WTC11 (cell line): ENCODE results near the gene GAB2. TPM values are rescaled to one million over a fixed set of nuclear protein-coding genes. Genes with fewer than 3 reads are reported as not detected.

Source experiments
- ATAC-seq: fragments of 200-7000 bp; cut with Tn5 transposase; 2 replicates; pipeline ENCODE4 v1.10.0; 2021; ENCODE audit warnings: mild to moderate bottlenecking, moderate library complexity
- CTCF ChIA-PET: fragments of 300-600 bp; sonication (Branson Sonifier 250); formaldehyde crosslinking; loops from one replicate; lab custom pipeline; 2021; ENCODE audit warnings: antibody characterized with exemption; lab: Charles Lee
- POLR2A ChIA-PET: fragments of 350-600 bp; sonication (Branson Sonifier 250); formaldehyde crosslinking; loops from one replicate; lab custom pipeline; 2021; ENCODE audit warnings: antibody characterized with exemption; lab: Charles Lee
- DNase-seq: peaks from one replicate; pipeline ENCODE4 v3.0.0; 2021; ENCODE audit warnings: low spot score
- H3K27ac Mint-ChIP-seq: 2 replicates; pipeline ENCODE4 v1.8.0; 2021; ENCODE audit warnings: mixed read lengths
- H3K27me3 Mint-ChIP-seq: 2 replicates; pipeline ENCODE4 v1.8.0; 2021; ENCODE audit warnings: low read depth, mild to moderate bottlenecking, moderate library complexity, mixed read lengths
- H3K36me3 Mint-ChIP-seq: 2 replicates; pipeline ENCODE4 v1.8.0; 2021; ENCODE audit warnings: mixed read lengths
- H3K4me1 Mint-ChIP-seq: 2 replicates; pipeline ENCODE4 v1.8.0; 2022; ENCODE audit warnings: mixed read lengths
- H3K4me3 Mint-ChIP-seq: 2 replicates; pipeline ENCODE4 v1.8.0; 2021; ENCODE audit warnings: mild to moderate bottlenecking, moderate library complexity, mixed read lengths
- H3K9me3 Mint-ChIP-seq: 2 replicates; pipeline ENCODE4 v1.8.0; 2021; ENCODE audit warnings: mixed read lengths
- ATF1 ChIP-seq: sonication (generic); formaldehyde crosslinking; IDR thresholded peaks from 2 replicates; pipeline ENCODE4 v1.8.1; 2023; ENCODE audit warnings: mild to moderate bottlenecking, moderate library complexity, missing genetic modification reagents
- CBFB ChIP-seq: sonication (generic); formaldehyde crosslinking; IDR thresholded peaks from 2 replicates; pipeline ENCODE4 v1.8.1; 2022; ENCODE audit warnings: mild to moderate bottlenecking, low read depth, missing genetic modification reagents
- CREB1 ChIP-seq: sonication (generic); formaldehyde crosslinking; IDR thresholded peaks from 2 replicates; pipeline ENCODE4 v1.8.0; 2023; ENCODE audit warnings: mild to moderate bottlenecking, missing genetic modification reagents
- ELF4 ChIP-seq: sonication (generic); formaldehyde crosslinking; IDR thresholded peaks from 2 replicates; pipeline ENCODE4 v1.8.1; 2022; ENCODE audit warnings: low read depth, mild to moderate bottlenecking, moderate library complexity, missing genetic modification reagents
- EMX1 ChIP-seq: fragments of 250-450 bp; sonication (Bioruptor Pico); IDR thresholded peaks from 2 replicates; pipeline ENCODE4 v1.8.0; 2021; ENCODE audit warnings: mild to moderate bottlenecking
- FOXP1 ChIP-seq: sonication (generic); formaldehyde crosslinking; IDR thresholded peaks from 2 replicates; pipeline ENCODE4 v1.8.0; 2022; ENCODE audit warnings: missing genetic modification reagents, mild to moderate bottlenecking, moderate library complexity, borderline replicate concordance
- MYBL2 ChIP-seq: sonication (generic); formaldehyde crosslinking; IDR thresholded peaks from 2 replicates; pipeline ENCODE4 v1.8.1; 2023; ENCODE audit warnings: mild to moderate bottlenecking, moderate library complexity, missing genetic modification reagents
- NFE2L1 ChIP-seq: sonication (generic); formaldehyde crosslinking; IDR thresholded peaks from 2 replicates; pipeline ENCODE4 v1.8.1; 2023; ENCODE audit warnings: missing genetic modification reagents
- NR2C2 ChIP-seq: sonication (generic); formaldehyde crosslinking; IDR thresholded peaks from 2 replicates; pipeline ENCODE4 v1.8.0; 2022; ENCODE audit warnings: mild to moderate bottlenecking, missing genetic modification reagents
- OVOL2 ChIP-seq: fragments of 250-450 bp; sonication (Bioruptor Pico); IDR thresholded peaks from 2 replicates; pipeline ENCODE4 v1.9.0; 2021; ENCODE audit warnings: mild to moderate bottlenecking, borderline replicate concordance
- RORB ChIP-seq: fragments of 250-450 bp; sonication (Bioruptor Pico); IDR thresholded peaks from 2 replicates; pipeline ENCODE4 v1.9.0; 2021; ENCODE audit warnings: mild to moderate bottlenecking
- SMAD3 ChIP-seq: sonication (generic); formaldehyde crosslinking; IDR thresholded peaks from 2 replicates; pipeline ENCODE4 v1.8.0; 2022; ENCODE audit warnings: missing genetic modification reagents, mild to moderate bottlenecking, borderline replicate concordance
- TEAD4 ChIP-seq: sonication (generic); formaldehyde crosslinking; IDR thresholded peaks from 2 replicates; pipeline ENCODE4 v1.8.0; 2022; ENCODE audit warnings: mild to moderate bottlenecking, missing genetic modification reagents
- ZBTB21 ChIP-seq: sonication (generic); formaldehyde crosslinking; IDR thresholded peaks from 2 replicates; pipeline ENCODE4 v1.8.1; 2023; ENCODE audit warnings: mild to moderate bottlenecking, missing genetic modification reagents, borderline replicate concordance
- ZNF121 ChIP-seq: sonication (generic); formaldehyde crosslinking; IDR thresholded peaks from 2 replicates; pipeline ENCODE4 v1.8.0; 2023; ENCODE audit warnings: missing genetic modification reagents
- ZNF138 ChIP-seq: sonication (generic); formaldehyde crosslinking; conservative IDR thresholded peaks from 2 replicates; pipeline ENCODE4 v1.8.1; 2022; ENCODE audit warnings: mild to moderate bottlenecking, moderate library complexity, missing genetic modification reagents
- total RNA-seq: library from RNA; stranded (reverse); gene quantifications from 3 replicates; pipeline ENCODE4 v1.2.3, GENCODE V29; 2021
- TF ChIP-seq, protein P1 (sequence below): sonication (generic); formaldehyde crosslinking; IDR thresholded peaks from 2 replicates; pipeline ENCODE4 v1.8.1; 2023; ENCODE audit warnings: mild to moderate bottlenecking, moderate library complexity, missing genetic modification reagents
- TF ChIP-seq, protein P2 (sequence below): fragments of 250-450 bp; sonication (Bioruptor Pico); IDR thresholded peaks from 2 replicates; pipeline ENCODE4 v2.1.2; 2022; ENCODE audit warnings: mild to moderate bottlenecking, moderate library complexity
- TF ChIP-seq, protein P3 (sequence below): sonication (generic); formaldehyde crosslinking; IDR thresholded peaks from 2 replicates; pipeline ENCODE4 v1.8.0; 2023; ENCODE audit warnings: missing genetic modification reagents, mild to moderate bottlenecking, borderline replicate concordance
- TF ChIP-seq, protein P4 (sequence below): sonication (generic); formaldehyde crosslinking; IDR thresholded peaks from 2 replicates; pipeline ENCODE4 v1.8.1; 2023; ENCODE audit warnings: mild to moderate bottlenecking, missing genetic modification reagents, moderate library complexity
- TF ChIP-seq, protein P5 (sequence below): fragments of 250-450 bp; sonication (Bioruptor Pico); IDR thresholded peaks from 2 replicates; pipeline ENCODE4 v1.9.0; 2021; ENCODE audit warnings: moderate library complexity, mild to moderate bottlenecking, inconsistent platforms, borderline replicate concordance

The GAB2 gene
- total RNA-seq, 1 experiment from 2014 or later: 10.6 TPM

DNA sequence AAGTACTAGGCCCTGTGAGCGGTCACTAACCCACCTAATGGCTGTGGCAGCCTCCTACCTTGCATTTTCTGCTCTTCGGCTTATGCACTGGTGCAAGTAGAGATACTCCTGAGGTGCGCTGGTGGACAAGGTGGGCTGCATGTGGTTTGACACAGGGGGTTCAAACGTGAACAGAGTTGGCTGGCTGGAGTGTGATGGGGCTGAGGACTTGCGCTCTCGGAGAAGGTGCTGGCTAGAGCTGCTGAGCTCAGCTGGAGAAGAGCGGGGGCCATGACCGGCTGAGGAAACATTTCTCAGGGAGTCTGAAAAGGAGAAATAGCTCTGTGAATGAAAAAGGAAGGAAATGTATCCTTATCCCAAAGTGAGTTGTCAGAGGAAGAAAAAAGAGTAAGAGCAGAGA lies 167.5 kb downstream of the GAB2 start:
- ChIA-PET POLR2A (no interaction called here), CTCF (no interaction called here)
- ATAC-seq (no peak), DNase-seq (no peak)
- Mint-ChIP-seq H3K4me3 (no peak overlapping the region), H3K27ac (no peak overlapping the region), H3K9me3 (peaks cover 3% of the 10 kb centered on the region; the same call in 1 of the 2 replicates), H3K27me3 (no peaks in the 10 kb centered on the region), H3K36me3 (0 out of 2 replicates have a peak, but pooled peaks cover 3% of the 10 kb centered on the region), H3K4me1 (no peaks in the 10 kb centered on the region)
- no peak for TF ChIP-seq FOXP1
- TF ChIP-seq ZBTB21 (CRISPR knock-in tag): no peak
- no peak for TF ChIP-seq CREB1 (CRISPR knock-in tag)
- no peak for TF ChIP-seq EMX1 (CRISPR knock-in tag)
- TF ChIP-seq, protein P1, sequence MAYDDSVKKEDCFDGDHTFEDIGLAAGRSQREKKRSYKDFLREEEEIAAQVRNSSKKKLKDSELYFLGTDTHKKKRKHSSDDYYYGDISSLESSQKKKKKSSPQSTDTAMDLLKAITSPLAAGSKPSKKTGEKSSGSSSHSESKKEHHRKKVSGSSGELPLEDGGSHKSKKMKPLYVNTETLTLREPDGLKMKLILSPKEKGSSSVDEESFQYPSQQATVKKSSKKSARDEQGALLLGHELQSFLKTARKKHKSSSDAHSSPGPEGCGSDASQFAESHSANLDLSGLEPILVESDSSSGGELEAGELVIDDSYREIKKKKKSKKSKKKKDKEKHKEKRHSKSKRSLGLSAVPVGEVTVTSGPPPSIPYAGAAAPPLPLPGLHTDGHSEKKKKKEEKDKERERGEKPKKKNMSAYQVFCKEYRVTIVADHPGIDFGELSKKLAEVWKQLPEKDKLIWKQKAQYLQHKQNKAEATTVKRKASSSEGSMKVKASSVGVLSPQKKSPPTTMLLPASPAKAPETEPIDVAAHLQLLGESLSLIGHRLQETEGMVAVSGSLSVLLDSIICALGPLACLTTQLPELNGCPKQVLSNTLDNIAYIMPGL: no peak

DNA sequence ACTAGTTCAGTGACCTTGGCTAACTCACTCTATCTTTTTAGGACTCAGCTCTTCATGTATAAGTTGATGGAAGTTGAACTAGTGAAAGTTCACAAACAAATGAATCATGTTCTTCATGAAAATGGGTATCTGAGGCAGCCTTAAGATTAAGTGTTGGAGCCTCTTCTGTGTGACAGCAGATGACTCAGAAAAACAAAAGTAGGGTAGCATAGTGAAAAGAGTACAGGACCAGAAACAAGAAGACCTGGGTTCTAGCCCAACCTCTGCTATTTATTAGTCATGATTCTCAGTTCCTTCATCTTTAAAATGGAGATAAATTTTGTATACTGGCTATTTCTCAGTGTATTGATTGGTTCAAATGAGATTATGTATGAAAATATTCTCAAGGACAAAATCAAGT lies 168.7 kb downstream of the GAB2 start:
- Mint-ChIP-seq H3K4me1 (no peaks in the 10 kb centered on the region), H3K27ac (no peak overlapping the region), H3K4me3 (no peak overlapping the region), H3K27me3 (no peaks in the 10 kb centered on the region), H3K9me3 (peaks cover 3% of the 10 kb centered on the region; the same call in 1 of the 2 replicates)
- ChIA-PET POLR2A (interaction anchor here (0.6 kb wide), 1 partner anchor 78 kb away, joined by 3 read pairs; no protein-coding TSS in a partner anchor), CTCF (no interaction called here)
- no peak for ATAC-seq
- TF ChIP-seq ZNF138 (CRISPR knock-in tag) (no peak), ZNF121 (CRISPR knock-in tag) (no peak), OVOL2 (CRISPR knock-in tag) (no peak), RORB (CRISPR knock-in tag) (no peak), TEAD4 (CRISPR knock-in tag) (no peak)
- TF ChIP-seq, protein P2, sequence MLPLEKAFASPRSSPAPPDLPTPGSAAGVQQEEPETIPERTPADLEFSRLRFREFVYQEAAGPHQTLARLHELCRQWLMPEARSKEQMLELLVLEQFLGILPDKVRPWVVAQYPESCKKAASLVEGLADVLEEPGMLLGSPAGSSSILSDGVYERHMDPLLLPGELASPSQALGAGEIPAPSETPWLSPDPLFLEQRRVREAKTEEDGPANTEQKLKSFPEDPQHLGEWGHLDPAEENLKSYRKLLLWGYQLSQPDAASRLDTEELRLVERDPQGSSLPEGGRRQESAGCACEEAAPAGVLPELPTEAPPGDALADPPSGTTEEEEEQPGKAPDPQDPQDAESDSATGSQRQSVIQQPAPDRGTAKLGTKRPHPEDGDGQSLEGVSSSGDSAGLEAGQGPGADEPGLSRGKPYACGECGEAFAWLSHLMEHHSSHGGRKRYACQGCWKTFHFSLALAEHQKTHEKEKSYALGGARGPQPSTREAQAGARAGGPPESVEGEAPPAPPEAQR (CRISPR knock-in tag): no peak
- TF ChIP-seq, protein P3, sequence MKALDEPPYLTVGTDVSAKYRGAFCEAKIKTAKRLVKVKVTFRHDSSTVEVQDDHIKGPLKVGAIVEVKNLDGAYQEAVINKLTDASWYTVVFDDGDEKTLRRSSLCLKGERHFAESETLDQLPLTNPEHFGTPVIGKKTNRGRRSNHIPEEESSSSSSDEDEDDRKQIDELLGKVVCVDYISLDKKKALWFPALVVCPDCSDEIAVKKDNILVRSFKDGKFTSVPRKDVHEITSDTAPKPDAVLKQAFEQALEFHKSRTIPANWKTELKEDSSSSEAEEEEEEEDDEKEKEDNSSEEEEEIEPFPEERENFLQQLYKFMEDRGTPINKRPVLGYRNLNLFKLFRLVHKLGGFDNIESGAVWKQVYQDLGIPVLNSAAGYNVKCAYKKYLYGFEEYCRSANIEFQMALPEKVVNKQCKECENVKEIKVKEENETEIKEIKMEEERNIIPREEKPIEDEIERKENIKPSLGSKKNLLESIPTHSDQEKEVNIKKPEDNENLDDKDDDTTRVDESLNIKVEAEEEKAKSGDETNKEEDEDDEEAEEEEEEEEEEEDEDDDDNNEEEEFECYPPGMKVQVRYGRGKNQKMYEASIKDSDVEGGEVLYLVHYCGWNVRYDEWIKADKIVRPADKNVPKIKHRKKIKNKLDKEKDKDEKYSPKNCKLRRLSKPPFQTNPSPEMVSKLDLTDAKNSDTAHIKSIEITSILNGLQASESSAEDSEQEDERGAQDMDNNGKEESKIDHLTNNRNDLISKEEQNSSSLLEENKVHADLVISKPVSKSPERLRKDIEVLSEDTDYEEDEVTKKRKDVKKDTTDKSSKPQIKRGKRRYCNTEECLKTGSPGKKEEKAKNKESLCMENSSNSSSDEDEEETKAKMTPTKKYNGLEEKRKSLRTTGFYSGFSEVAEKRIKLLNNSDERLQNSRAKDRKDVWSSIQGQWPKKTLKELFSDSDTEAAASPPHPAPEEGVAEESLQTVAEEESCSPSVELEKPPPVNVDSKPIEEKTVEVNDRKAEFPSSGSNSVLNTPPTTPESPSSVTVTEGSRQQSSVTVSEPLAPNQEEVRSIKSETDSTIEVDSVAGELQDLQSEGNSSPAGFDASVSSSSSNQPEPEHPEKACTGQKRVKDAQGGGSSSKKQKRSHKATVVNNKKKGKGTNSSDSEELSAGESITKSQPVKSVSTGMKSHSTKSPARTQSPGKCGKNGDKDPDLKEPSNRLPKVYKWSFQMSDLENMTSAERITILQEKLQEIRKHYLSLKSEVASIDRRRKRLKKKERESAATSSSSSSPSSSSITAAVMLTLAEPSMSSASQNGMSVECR (CRISPR knock-in tag): no peak
- TF ChIP-seq, protein P4, sequence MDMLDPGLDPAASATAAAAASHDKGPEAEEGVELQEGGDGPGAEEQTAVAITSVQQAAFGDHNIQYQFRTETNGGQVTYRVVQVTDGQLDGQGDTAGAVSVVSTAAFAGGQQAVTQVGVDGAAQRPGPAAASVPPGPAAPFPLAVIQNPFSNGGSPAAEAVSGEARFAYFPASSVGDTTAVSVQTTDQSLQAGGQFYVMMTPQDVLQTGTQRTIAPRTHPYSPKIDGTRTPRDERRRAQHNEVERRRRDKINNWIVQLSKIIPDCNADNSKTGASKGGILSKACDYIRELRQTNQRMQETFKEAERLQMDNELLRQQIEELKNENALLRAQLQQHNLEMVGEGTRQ: no peak
- TF ChIP-seq, all 79 proteins: peak for 0
- no peak for DNase-seq
- H3K36me3 Mint-ChIP-seq: 0 out of 2 replicates have a peak, but pooled peaks cover 3% of the 10 kb centered on the region

DNA sequence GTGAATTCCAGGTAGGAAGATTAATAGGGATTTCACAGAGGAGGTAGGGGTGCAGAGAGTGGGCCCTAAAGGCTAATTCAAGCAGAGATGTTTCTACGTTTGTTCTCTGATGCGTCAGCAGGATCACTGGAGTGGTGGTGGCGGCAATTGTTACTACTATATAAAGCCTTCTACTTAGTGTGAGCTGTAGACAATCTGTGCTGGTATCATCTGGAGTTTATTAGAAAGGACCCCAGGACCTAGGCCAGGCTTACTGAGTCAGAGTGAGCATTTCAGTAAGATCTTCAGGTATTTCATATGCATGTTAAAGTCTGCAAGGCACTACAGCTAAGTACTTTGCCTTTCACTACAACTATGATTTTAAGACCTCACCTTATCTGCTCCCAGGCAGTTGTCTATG lies 169.4 kb downstream of the GAB2 start:
- no peak overlapping the region for H3K4me3 Mint-ChIP-seq
- peaks cover 3% of the 10 kb centered on the region; the same call in 1 of the 2 replicates for H3K9me3 Mint-ChIP-seq
- ChIA-PET POLR2A (no interaction called here), CTCF (no interaction called here)
- DNase-seq (no peak), ATAC-seq (no peak)
- no peak overlapping the region for H3K27ac Mint-ChIP-seq
- no peaks in the 10 kb centered on the region for H3K4me1 Mint-ChIP-seq
- no peaks in the 10 kb centered on the region for H3K27me3 Mint-ChIP-seq
- H3K36me3 Mint-ChIP-seq: 0 out of 2 replicates have a peak, but pooled peaks cover 3% of the 10 kb centered on the region
- no peak for TF ChIP-seq CBFB (CRISPR knock-in tag)
- no peak for TF ChIP-seq ATF1 (CRISPR knock-in tag)
- TF ChIP-seq NFE2L1 (CRISPR knock-in tag): no peak
- TF ChIP-seq, protein P4: no peak
- TF ChIP-seq RORB (CRISPR knock-in tag): no peak
- TF ChIP-seq MYBL2 (CRISPR knock-in tag): no peak
- no peak for TF ChIP-seq SMAD3 (CRISPR knock-in tag)
- TF ChIP-seq NR2C2 (CRISPR knock-in tag): no peak
- TF ChIP-seq, protein P5, sequence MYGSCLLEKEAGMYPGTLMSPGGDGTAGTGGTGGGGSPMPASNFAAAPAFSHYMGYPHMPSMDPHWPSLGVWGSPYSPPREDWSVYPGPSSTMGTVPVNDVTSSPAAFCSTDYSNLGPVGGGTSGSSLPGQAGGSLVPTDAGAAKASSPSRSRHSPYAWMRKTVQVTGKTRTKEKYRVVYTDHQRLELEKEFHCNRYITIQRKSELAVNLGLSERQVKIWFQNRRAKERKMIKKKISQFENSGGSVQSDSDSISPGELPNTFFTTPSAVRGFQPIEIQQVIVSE (CRISPR knock-in tag): no peak
- no peak for TF ChIP-seq ELF4 (CRISPR knock-in tag)
